Panc1 (cell line): ENCODE data around the gene LTB4R. TPM values are rescaled to one million over a fixed set of nuclear protein-coding genes. Genes with fewer than 3 reads are reported as not detected.

ENCODE experiments used
- ATAC-seq: fragments of 200-7000 bp; cut with Tn5 transposase; 2 replicates; pipeline ENCODE4 v1.9.1; 2020; ENCODE audit warnings: mild to moderate bottlenecking, moderate library complexity
- BruUV-seq: library from RNA; stranded (reverse); fragments of 400-500 nt; replicated peaks from 2 replicates; lab custom pipeline; 2021; lab: Mats Ljungman, UMichigan
- CTCF ChIA-PET: fragments of 300-600 bp; sonication (Branson Sonifier 250); formaldehyde crosslinking; loops from one replicate; lab custom pipeline; 2022; ENCODE audit warnings: antibody characterized with exemption; lab: Charles Lee
- POLR2A ChIA-PET: fragments of 300-600 bp; sonication (Branson Sonifier 250); formaldehyde crosslinking; loops from one replicate; lab custom pipeline; 2022; ENCODE audit warnings: antibody characterized with exemption; lab: Charles Lee
- DNase-seq: peaks from one replicate; pipeline ENCODE4 v3.0.0-alpha.2; 2010; ENCODE audit warnings: low read depth, low spot score
- H3K27ac ChIP-seq: 2 replicates; pipeline ENCODE4 v1.5.1; 2011; ENCODE audit warnings: mild to moderate bottlenecking, low read length, inconsistent platforms
- H3K27me3 ChIP-seq: fragments of 200-500 bp; sonication (Bioruptor generic); 2 replicates; pipeline ENCODE4 v1.6.0; 2014; ENCODE audit warnings: low read length, inconsistent platforms; ENCODE audit not compliant: control insufficient read depth, insufficient read depth
- H3K36me3 ChIP-seq: fragments of 200-500 bp; sonication (Bioruptor generic); 2 replicates; pipeline ENCODE4 v1.5.1; 2014; ENCODE audit warnings: inconsistent platforms, mild to moderate bottlenecking, low read length, moderate library complexity; ENCODE audit not compliant: control insufficient read depth, insufficient read depth
- H3K4me1 ChIP-seq: 2 replicates; pipeline ENCODE4 v1.5.1; 2011; ENCODE audit warnings: inconsistent platforms, mild to moderate bottlenecking, low read length, moderate library complexity; ENCODE audit not compliant: control insufficient read depth, insufficient read depth
- H3K4me3 ChIP-seq, 2 experiments: 2 replicates each; pipeline ENCODE4 v1.5.1; 2011 to 2012; ENCODE audit warnings: low read depth in 2 of 2, low read length in 2 of 2, mild to moderate bottlenecking in 2 of 2, inconsistent platforms in 1 of 2, moderate library complexity in 1 of 2
- H3K9me3 ChIP-seq: fragments of 200-500 bp; sonication (Bioruptor generic); 2 replicates; pipeline ENCODE4 v1.5.1; 2014; ENCODE audit warnings: low read depth, mild to moderate bottlenecking, inconsistent platforms, low read length, moderate library complexity; ENCODE audit not compliant: control insufficient read depth, insufficient read depth
- CTCF ChIP-seq: fragments of 450-650 bp; IDR thresholded peaks from 2 replicates; pipeline ENCODE4 v1.5.1; 2017; ENCODE audit warnings: mild to moderate bottlenecking
- POLR2AphosphoS5 ChIP-seq: IDR thresholded peaks from 2 replicates; pipeline ENCODE4 v1.6.1; 2012; ENCODE audit warnings: mild to moderate bottlenecking, low read depth, low read length, moderate library complexity
- REST ChIP-seq, 2 experiments: IDR thresholded peaks; 2 replicates each; pipeline ENCODE4 v1.6.1; 2011 to 2012; ENCODE audit warnings: low read depth in 2 of 2, control low read depth in 1 of 2, low read length in 1 of 2, mild to moderate bottlenecking in 1 of 2, moderate library complexity in 1 of 2; ENCODE audit not compliant: insufficient read depth in 1 of 2
- SIN3A ChIP-seq: IDR thresholded peaks from 2 replicates; pipeline ENCODE4 v1.6.1; 2012; ENCODE audit warnings: low read depth, mild to moderate bottlenecking, low read length, moderate library complexity, borderline replicate concordance; ENCODE audit not compliant: insufficient read depth
- TCF7L2 ChIP-seq: IDR thresholded peaks from 2 replicates; pipeline ENCODE4 v1.6.1; 2011; ENCODE audit warnings: mild to moderate bottlenecking, low read depth, low read length, inconsistent platforms
- in situ Hi-C: cut with HindIII; loops from 2 replicates; pipeline ENCODE4 v1.10.0; 2016; ENCODE audit warnings: low sequenced_read_pairs, low pct_unique_long_range_greater_than_20kb
- intact Hi-C: fragments of 100-400 bp; cut with micrococcal nuclease; formaldehyde crosslinking; loops from one replicate; pipeline ENCODE4 v1.10.0; 2022; ENCODE audit not compliant: unreplicated experiment
- total RNA-seq: library from RNA; stranded (reverse); gene quantifications from one replicate; pipeline ENCODE4 v1.2.1, GENCODE V29; 2021; ENCODE audit not compliant: unreplicated experiment

The LTB4R gene
- total RNA-seq, 1 experiment from 2014 or later: 4.8 TPM

GRCh38 chr14:24309538-24310264 is 1.6 kb upstream of the LTB4R start, which contains the start of gene LTB4R2:
Gene LTB4R2 (plus strand): TSS chr14:24310140. CDS start chr14:24310665, 525 bp downstream.
- Histone ChIP-seq H3K9me3 (no peaks in the 10 kb centered on the region), H3K27ac (no peak within 1 kb of the TSS), H3K27me3 (no peaks in the 10 kb centered on the region), H3K4me1 (no peaks in the 10 kb centered on the region), H3K36me3 (no peaks in the 10 kb centered on the region), H3K4me3 (no peak within 1 kb of the TSS)
- intact Hi-C loops (no loop called here), in situ Hi-C loops (no loop called here)
- TF ChIP-seq SIN3A (no peak), POLR2AphosphoS5 (no peak), CTCF (no peak), REST (IDR thresholded peaks at IDR 0.05; ENCODE audit: insufficient read depth in 1 of 2, low read depth in 2 of 2, low read length in 1 of 2) (no peak), TCF7L2 (no peak)
- ChIA-PET POLR2A (no interaction called here), CTCF (no interaction called here)
- DNase-seq: no peak
- BruUV-seq: no TSS peak
- no peak for ATAC-seq

- no peak overlapping the region for H3K4me3 ChIP-seq
- ChIA-PET CTCF (no interaction called here), POLR2A (no interaction called here)
- no peak for ATAC-seq
- H3K4me1 ChIP-seq: no peaks in the 10 kb centered on the region
- DNase-seq: no peak
- H3K9me3 ChIP-seq: no peaks in the 10 kb centered on the region
- intact Hi-C loops: no loop called here
- BruUV-seq: no TSS peak
- no peaks in the 10 kb centered on the region for H3K36me3 ChIP-seq
- in situ Hi-C loops: no loop called here
- H3K27me3 ChIP-seq: no peaks in the 10 kb centered on the region
- H3K27ac ChIP-seq: no peak overlapping the region
- TF ChIP-seq REST (IDR thresholded peaks at IDR 0.05; ENCODE audit: insufficient read depth in 1 of 2, low read depth in 2 of 2, low read length in 1 of 2) (no peak), POLR2AphosphoS5 (no peak), TCF7L2 (no peak), SIN3A (no peak), CTCF (no peak)
Measured at GRCh38 chr14:24310265-24310645, 1.0 kb upstream of the LTB4R start.
